Heart left ventricle (tissue), 16 donors: ENCODE measurements around the gene ADAMTS12. TPM values are rescaled to one million over a fixed set of nuclear protein-coding genes. Genes with fewer than 3 reads are reported as not detected.
A peak's percentile ranks its signal among the peaks of the same experiment; 100 is the strongest.

ENCODE experiments used
- ATAC-seq, 4 donors: fragments of 200-7000 bp; cut with Tn5 transposase; one replicate each; pipeline ENCODE4 v1.9.1; 2020 to 2022; ENCODE audit warnings: moderate library complexity in 4 of 4, mild to moderate bottlenecking in 3 of 4, moderate number of reproducible peaks in 1 of 4
- DNase-seq, 5 donors: peaks; one replicate each; pipeline ENCODE4 v3.0.0-alpha.2; 2020
- H3K27ac ChIP-seq, 12 donors: fragments of 200-600 bp; sonication (generic) in 4 of 12; one replicate each; pipeline versions ENCODE4 v1.5.0 to v1.8.0; 2016 to 2022; ENCODE audit warnings: mild to moderate bottlenecking in 2 of 12
- H3K27me3 ChIP-seq, 9 donors: fragments of 200-600 bp; sonication (generic) in 2 of 9; one replicate each; pipeline versions ENCODE4 v1.5.1 to v1.8.0; 2016 to 2022; ENCODE audit warnings: mild to moderate bottlenecking in 3 of 9
- H3K36me3 ChIP-seq, 9 donors: fragments of 200-600 bp; sonication (generic) in 2 of 9; one replicate each; pipeline versions ENCODE4 v1.5.0 to v1.8.0; 2018 to 2022; ENCODE audit warnings: mild to moderate bottlenecking in 2 of 9
- H3K4me1 ChIP-seq, 12 donors: fragments of 200-600 bp; sonication (generic) in 4 of 12; one replicate each; pipeline versions ENCODE4 v1.5.0 to v1.8.0; 2016 to 2022; ENCODE audit warnings: mild to moderate bottlenecking in 3 of 12
- H3K4me3 ChIP-seq, 12 donors: fragments of 200-600 bp; sonication (generic) in 4 of 12; one replicate each; pipeline versions ENCODE4 v1.5.0 to v1.8.0; 2017 to 2022; ENCODE audit warnings: mild to moderate bottlenecking in 9 of 12, moderate library complexity in 4 of 12
- H3K9me3 ChIP-seq, 12 donors: fragments of 200-600 bp; sonication (generic) in 4 of 12; one replicate each; pipeline versions ENCODE4 v1.5.0 to v1.8.0; 2016 to 2022; ENCODE audit warnings: mild to moderate bottlenecking in 1 of 12
- CTCF ChIP-seq, 12 donors: fragments of 200-600 bp; sonication (generic) in 4 of 12; IDR thresholded peaks; one replicate each; pipeline versions ENCODE4 v1.5.0 to v1.8.0; 2018 to 2022; ENCODE audit warnings: antibody characterized with exemption in 12 of 12, mild to moderate bottlenecking in 5 of 12
- POLR2A ChIP-seq, 2 donors: fragments of 450-650 bp; IDR thresholded peaks; one replicate each; pipeline ENCODE4 v1.6.1; 2017; ENCODE audit warnings: antibody characterized with exemption in 2 of 2, mild to moderate bottlenecking in 2 of 2, moderate library complexity in 2 of 2
- WGBS, 4 donors: extraction: QIAGEN DNeasy Blood & Tissue Kit in 2 of 4; methylation state at CpG; one replicate each; pipeline versions ENCODE4 v1.1.5 to v1.1.7; 2013 to 2018; 5-methylcytosine and 5-hydroxymethylcytosine counted together
- intact Hi-C, 10 donors: fragments of 100-400 bp; cut with DNase I; formaldehyde crosslinking; loops; one replicate each; pipeline versions ENCODE4 v1.11.1 to v1.14.2; 2022
- polyA plus RNA-seq, 2 donors: library from polyadenylated mRNA; stranded (reverse); fragments of 200-250 nt; gene quantifications; one replicate each; pipeline ENCODE4 v1.2.3, GENCODE V29; 2013
- total RNA-seq, 9 donors: library from RNA; depleted of rRNA in 2 of 9; stranded (reverse); fragments of >200 nt in 2 of 9; fragmentation: NEBNext Ultra II Directional in 3 of 9; extraction: Animal tissue kit (Norgen Biotek cat#: 25700) in 3 of 9; gene quantifications; one replicate each; pipeline versions ENCODE4 v1.1.0 to v1.2.4, GENCODE V29; 2016 to 2023
- donor health status: ischemic (EF 13 %, LVEDD 7.1; RV severe dilation, severe dysfunction).
- donor health status: healthy with polysubstance abuse.
- donor health status: DM: no; HTN: yes; CAD: no.
- donor health status: DM: no; HTN: no; CAD: no.
- donor health status: ischemic (EF 25% LVEDD 6.9; RV normal size, moderate dysfunction).
- donor health status: ischemic (EF 25% LVEDD 5.7; RV mildly dilated, moderate dysfunction).
- donor health status: healthy.
- donor health status: DM: yes; HTN: yes; CAD: no.
- donor health status: ischemic (EF 35%, LVEDD 5.7; RV mildly dilated, moderate dysfunction).
- donor health status: nonischemic (EF 11% LVEDD 7.7; RV severe dilation, severe dysfunction).
- donor health status: DM: yes; HTN: yes; CAD: no.
- donor health status: PGD.
- donor health status: ischemic (EF 29% LVEDD 5.4; RV normal size, mild dysfunction).
- donor health status: nonischemic (EF 23%, LVEDD 6.1; RV moderate dilation, normal function).

ADAMTS12 gene
- total and polyA plus RNA-seq, 11 donors: 0.72 to 4.7 (median 1.7) TPM

- intact Hi-C loops: loop anchor here in 1 of 10 donors (10.0 kb wide), 1 partner anchor 122 kb away; the partner anchor contains the start of gene ADAMTS12
Measured at GRCh38 chr5:33772380-33772897, 119.4 kb downstream of the ADAMTS12 start.

GRCh38 chr5:33769968-33770367 is 121.8 kb downstream of the ADAMTS12 start:
- Histone ChIP-seq H3K9me3 (no peaks in the 10 kb centered on the region), H3K4me1 (peaks cover 0 to 39% (median 2%) of the 10 kb centered on the region in 12 donors), H3K36me3 (no peaks in the 10 kb centered on the region), H3K27me3 (peaks cover 0 to 4% (median 0%) of the 10 kb centered on the region in 9 donors), H3K4me3 (no peak overlapping the region), H3K27ac (peak overlapping the region in 3 of 12 donors; percentile 1 to 19 (median 5))
- intact Hi-C loops: loop anchor here in 1 of 10 donors (10.0 kb wide), 1 partner anchor 125 kb away; the partner anchor contains the start of gene ADAMTS12
- DNase-seq (no peak), ATAC-seq (peak in 3 of 4 donors; percentile 36 to 73 (median 50))
- TF ChIP-seq POLR2A (IDR thresholded peaks at IDR 0.05): no peak
- no peak for TF ChIP-seq CTCF (IDR thresholded peaks at IDR 0.05)
- WGBS, 4 donors: 73 to 85% (median 78%) methylated on average over 1 of the region's 1 CpG

More at GRCh38 chr5:33772380-33772897, 119.4 kb downstream of the ADAMTS12 start:
- no peak for DNase-seq
- no peak for TF ChIP-seq POLR2A (IDR thresholded peaks at IDR 0.05)
- TF ChIP-seq CTCF (IDR thresholded peaks at IDR 0.05): no peak
- WGBS, 4 donors: 13 to 26% (median 15%) methylated on average over 2 of the region's 2 CpGs
- peaks cover 0 to 2% (median 0%) of the 10 kb centered on the region in 9 donors for H3K27me3 ChIP-seq
- peaks cover 0 to 39% (median 2%) of the 10 kb centered on the region in 12 donors for H3K4me1 ChIP-seq
- no peak overlapping the region for H3K4me3 ChIP-seq
- no peaks in the 10 kb centered on the region for H3K36me3 ChIP-seq
- peaks cover 0 to 1% (median 0%) of the 10 kb centered on the region in 12 donors for H3K9me3 ChIP-seq
- peak in 1 of 4 donors; percentile 57 for ATAC-seq
- peak overlapping the region in 4 of 12 donors; percentile 4 to 30 (median 19) for H3K27ac ChIP-seq

GRCh38 chr5:33769196-33769595 is 122.6 kb downstream of the ADAMTS12 start:
- Histone ChIP-seq H3K27ac (peak overlapping the region in 1 of 12 donors; percentile 15), H3K9me3 (no peaks in the 10 kb centered on the region), H3K4me1 (peaks cover 0 to 38% (median 2%) of the 10 kb centered on the region in 12 donors), H3K36me3 (no peaks in the 10 kb centered on the region), H3K4me3 (no peak overlapping the region), H3K27me3 (peaks cover 0 to 4% (median 0%) of the 10 kb centered on the region in 9 donors)
- intact Hi-C loops: no loop called here
- ATAC-seq (no peak), DNase-seq (no peak)
- TF ChIP-seq CTCF (IDR thresholded peaks at IDR 0.05): no peak
- no peak for TF ChIP-seq POLR2A (IDR thresholded peaks at IDR 0.05)
- WGBS, 4 donors: 23 to 80% (median 71%) methylated on average over 2 of the region's 2 CpGs

GRCh38 chr5:33766023-33766422 is 125.8 kb downstream of the ADAMTS12 start:
- 63 to 72% (median 69%) methylated on average over 2 of the region's 2 CpGs for WGBS, 4 donors
- DNase-seq: no peak

More at GRCh38 chr5:33766023-33766422, 125.8 kb downstream of the ADAMTS12 start:
- Histone ChIP-seq H3K36me3 (no peaks in the 10 kb centered on the region), H3K9me3 (no peaks in the 10 kb centered on the region), H3K27me3 (peaks cover 0 to 4% (median 0%) of the 10 kb centered on the region in 9 donors), H3K4me1 (peaks cover 0 to 16% (median 0%) of the 10 kb centered on the region in 12 donors), H3K27ac (no peak overlapping the region), H3K4me3 (no peak overlapping the region)
- ATAC-seq: no peak
- no peak for TF ChIP-seq CTCF (IDR thresholded peaks at IDR 0.05)
- TF ChIP-seq POLR2A (IDR thresholded peaks at IDR 0.05): no peak
- intact Hi-C loops: no loop called here
